CD4-positive, alpha-beta T cell treated with Interleukin-6 at 100 ng/mL for 8 hours (primary cell): ENCODE measurements around the gene GPR31.
"Not testable (repeated sequence)": the region's sequence is repeated elsewhere in the genome, so short reads cannot be mapped to it uniquely, and the experiment has no call there.

Source experiments
- DNase-seq: peaks from one replicate; pipeline ENCODE4 v3.0.0-alpha.2; 2020; ENCODE audit warnings: mixed read lengths, low spot score

Gene GPR31

DNA sequence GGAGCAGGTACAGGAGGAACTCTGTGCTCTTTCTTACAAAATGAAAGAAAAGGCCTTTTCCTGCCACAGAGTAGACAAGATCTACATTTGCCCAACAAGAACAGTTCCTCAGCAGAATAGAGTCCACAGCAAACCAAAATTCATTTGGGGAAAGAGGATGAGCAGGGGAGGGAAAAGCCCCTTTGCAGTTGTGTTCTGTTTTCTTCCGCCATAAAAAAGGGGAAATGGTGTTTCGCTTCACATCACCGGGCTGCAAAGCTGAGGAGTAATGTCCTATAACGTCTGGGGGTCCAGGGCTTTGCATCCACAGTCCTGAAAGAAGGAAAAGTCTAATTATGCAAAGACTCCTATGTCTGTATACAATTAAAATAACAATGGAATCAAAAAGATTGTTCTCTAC is at the start of gene GPR31:
TSS of gene GPR31 (minus strand) at position 118 of the 400 bp plus-strand sequence. CDS start 149 bp downstream, outside the sequence.
- no peak for DNase-seq

DNA sequence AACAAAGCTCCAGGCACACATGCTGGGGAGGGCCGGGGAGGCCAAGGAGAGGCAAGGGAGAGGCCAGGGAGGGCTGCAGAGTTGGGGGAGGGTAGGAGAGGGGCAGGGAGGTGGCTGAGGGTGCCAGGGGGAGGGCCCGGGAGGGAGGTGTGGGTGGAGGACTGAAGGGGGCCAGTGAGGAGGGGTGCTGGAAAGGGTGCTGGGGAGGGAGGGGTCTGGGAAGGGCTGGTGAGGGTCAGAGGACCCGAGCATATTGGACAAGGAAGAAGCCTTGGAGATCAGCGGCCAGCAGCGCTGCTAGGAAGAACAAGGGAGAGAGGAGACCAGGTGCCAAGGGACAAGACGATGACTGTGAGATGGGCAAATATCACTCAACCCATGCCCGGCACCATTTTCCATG is 49.7 kb upstream of the GPR31 start:
- no peak for DNase-seq

- DNase-seq = not testable (repeated sequence)
These were observed 47.5 kb upstream of the GPR31 start for GRCh38 chr6:167205316-167205715.

DNA sequence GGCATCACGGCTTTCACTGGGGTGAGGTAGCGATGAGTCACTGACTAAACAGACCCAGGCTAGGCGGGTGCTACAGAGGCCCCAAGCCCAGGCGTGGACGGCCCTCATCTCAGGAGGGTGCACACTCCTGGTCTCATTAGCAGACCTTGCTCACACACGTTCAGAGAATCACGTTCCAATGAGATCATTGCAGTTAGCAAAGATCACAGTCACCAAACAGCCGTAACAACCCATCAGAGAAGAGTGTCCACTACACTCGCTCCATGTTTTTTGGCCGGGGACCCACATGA is 46.2 kb upstream of the GPR31 start:
- not testable (repeated sequence) for DNase-seq

GRCh38 chr6:167203261-167204058 is 45.7 kb upstream of the GPR31 start:
- DNase-seq = not testable (repeated sequence)

GRCh38 chr6:167202613-167203012 is 44.8 kb upstream of the GPR31 start:
- not testable (repeated sequence) for DNase-seq

DNA sequence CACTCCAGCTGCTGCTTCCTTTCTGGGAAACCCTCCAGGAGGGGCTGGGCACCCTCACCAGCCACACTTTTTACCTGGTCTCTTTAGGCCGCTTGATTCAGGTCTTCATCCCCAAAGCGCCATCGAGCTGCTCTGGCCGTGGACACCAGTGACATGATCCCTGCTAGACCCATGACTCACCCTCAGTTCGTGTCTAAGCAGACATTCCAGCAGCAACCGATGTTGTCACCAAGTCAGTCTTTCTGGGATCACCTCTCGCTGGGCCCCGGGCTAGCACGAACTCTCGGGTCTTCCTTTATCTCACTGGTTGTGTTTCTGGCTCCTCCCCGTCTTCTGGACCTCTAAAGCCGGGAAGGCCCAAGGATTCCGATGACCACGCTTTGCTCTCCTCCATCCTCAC is 43.0 kb upstream of the GPR31 start:
- DNase-seq = no peak

GRCh38 chr6:167195941-167196610 is 38.3 kb upstream of the GPR31 start:
- not testable (repeated sequence) for DNase-seq

DNA sequence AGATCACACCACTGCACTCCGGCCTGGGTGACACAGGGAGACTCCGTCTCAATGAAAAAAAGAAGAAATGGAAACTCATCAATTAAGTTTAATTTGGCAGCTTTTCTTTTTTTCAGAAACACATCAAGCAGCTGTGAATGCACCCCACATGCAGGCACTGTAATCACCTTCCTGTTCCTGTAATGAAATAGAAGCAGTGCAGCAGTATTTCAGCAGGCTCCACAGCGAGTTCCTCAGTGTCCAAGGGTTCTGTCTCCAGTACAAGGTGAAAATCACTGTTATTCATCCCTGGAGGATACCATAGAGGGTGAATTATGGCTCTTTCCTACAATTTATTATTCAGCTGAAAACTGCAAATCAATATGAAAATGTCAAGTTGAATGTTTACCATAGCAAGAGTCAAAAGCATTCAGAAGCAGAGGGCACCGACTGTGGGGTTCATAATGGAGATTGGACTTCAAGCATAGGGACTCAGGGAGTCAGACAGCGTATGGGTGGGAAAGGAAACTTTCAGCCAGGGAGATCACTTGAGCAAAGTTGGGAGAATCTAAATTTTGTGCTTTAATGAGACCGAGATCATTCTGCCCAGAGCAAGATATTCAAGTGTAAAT is 35.8 kb upstream of the GPR31 start:
- not testable (repeated sequence) for DNase-seq

DNA sequence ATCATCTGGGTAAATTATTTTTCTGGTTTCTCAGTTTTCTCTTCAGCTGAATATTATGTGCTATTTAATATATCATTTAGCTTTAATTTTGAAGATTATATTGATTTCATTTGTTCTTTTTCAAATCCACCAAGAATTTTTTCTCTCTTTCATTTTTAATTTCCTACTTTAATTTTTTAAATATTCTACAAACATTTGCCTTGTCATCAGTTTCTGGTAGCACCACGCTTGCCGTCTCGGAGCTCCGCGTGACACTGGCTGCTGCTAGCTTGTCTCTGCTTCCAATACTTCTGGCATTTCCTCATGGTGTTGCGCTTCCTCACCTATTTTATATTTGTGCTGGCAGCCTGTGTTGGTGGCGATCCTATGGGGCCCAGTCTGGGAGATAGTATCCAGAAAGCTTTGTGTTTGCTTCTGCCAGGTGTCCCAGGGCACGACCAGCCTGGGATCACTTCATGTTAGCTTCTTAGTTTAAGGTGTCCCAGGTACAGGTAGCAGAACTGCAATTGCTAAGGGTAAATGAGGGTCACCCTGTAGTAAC is 33.3 kb upstream of the GPR31 start:
- DNase-seq = not testable (repeated sequence)

- DNase-seq = not testable (repeated sequence)
These were observed 29.5 kb upstream of the GPR31 start for GRCh38 chr6:167187275-167187674.

DNA sequence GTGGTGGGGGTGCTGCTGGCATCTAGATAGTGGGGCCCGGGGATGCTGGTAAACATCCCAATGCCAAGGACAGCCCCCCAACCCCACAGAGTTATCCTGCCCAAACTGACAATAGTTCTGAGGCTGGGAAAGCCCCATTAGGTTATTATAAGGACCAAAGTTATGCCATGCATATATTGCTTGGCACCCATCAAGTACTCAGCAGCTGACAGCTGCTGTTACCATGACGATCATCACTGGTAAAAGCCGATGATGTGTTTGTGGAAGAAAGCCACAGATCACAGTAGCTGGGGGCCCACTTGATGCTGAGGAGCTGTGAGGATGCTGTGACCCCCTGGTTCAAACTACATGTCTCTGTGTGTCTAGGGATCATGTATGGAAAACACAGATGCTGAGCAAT is 27.3 kb upstream of the GPR31 start:
- not testable (repeated sequence) for DNase-seq

DNA sequence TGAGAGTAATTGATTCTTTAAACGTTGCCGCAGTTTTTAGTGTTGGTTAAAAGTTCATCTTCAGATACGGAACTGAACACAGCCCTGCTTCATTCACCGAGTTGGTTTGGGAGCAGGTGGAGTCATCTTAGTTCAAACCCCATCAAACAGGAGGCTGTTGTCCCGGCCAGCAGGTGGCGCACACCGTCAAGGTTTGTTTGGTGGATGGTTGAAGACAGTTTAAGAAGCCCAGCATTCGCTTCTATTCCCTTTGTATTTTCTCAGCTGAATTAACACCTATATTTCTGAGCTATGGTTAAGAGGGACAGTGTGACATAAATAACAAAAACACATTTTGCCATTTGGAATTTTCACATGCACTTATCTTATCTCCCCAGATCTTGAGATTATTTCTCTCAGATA is 25.1 kb upstream of the GPR31 start:
- DNase-seq = not testable (repeated sequence)

DNA sequence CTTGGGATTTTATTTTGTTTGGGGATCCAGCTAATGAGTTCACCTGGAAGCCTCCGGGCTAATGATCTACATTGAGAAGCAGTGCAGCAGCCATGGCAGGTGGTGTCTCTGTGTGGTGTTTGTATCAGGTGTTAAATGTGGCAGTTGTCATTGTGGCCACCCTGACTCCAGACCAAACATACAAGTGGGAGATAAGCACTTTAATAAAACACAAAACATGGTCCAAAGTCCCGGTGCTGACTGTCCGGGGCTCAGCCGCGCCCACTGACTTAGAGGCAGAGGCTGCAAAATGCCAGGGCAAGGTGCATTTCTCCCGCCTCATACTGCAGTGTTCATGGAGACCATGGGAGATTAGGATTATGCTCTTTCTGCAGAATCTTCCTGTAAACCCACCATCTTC is 23.6 kb upstream of the GPR31 start:
- not testable (repeated sequence) for DNase-seq

GRCh38 chr6:167180086-167180485 is 22.3 kb upstream of the GPR31 start:
- DNase-seq = not testable (repeated sequence)

DNA sequence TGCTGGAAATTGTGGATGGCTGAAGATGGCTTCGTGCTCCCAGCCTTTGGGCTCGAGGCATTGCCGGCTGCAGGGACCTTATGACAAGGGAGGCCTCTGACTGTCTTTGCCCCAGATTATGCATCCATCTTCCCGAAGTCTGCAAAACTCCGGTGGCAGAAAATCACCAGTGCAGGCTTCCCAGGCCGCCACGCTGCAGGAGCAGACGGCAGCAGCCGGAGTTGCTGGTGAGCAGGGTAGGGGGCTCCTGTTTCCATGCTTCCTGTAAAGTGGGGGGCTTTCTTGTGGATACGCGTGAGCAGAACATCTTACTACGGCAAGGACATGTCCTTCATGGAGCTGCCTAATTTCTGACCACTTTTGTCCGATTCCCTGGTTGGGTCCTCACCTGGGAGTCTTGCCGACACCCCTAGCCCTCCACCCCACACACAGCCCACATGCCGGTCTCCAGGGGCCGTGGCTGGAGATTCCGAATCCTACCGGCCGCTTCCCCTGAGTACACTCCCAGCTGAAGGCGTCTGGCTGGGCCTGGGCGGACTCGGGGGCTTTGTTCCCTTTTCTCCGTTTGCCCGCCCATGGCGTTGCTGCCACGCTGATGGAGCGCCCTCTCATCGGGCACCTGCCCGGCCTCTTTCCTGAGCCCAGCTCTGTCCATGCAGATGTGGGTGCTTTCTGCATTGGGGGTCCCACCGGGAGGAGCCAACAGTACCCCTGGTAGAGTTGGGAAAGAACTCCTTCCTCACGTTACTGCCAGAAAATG is 21.3 kb upstream of the GPR31 start:
- not testable (repeated sequence) for DNase-seq

DNA sequence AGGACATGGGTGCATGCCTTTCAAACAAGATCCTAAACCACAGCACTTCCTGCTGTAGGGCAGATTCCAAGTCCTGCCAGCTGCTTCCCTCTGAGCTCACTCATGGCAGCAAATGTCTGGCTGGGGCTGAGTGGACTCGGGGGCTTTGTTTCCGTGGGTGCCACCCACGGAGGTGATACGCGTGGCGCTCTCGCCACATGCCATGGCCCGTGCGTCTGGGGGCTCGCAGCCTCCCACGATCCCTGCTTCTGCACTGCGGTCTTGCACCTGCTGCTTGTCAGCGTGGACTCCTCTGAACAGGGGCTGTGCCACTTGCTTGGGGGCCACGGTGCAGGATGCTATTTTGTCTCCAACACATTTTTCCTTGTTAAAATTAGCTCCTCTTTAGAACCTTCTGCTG is 19.5 kb upstream of the GPR31 start:
- not testable (repeated sequence) for DNase-seq

DNA sequence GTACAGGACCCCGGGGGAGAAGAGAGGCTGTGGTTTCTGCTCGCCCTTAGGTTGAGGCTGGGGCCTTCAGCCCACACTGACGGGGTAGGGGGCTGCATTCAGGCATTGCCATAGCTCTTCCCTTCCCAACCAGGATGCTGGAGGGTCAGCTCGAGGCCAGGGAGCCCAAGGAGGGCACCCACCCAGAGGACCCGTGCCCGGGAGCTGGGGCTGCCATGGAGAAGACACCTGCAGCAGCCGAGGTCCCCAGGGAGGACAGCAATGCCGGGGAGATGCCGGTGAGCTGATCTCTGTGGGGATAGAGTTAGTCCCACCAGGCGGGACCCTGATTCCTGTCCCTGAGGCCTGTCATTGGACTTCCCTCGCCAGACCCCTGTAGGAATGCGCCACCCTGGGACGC is 14.2 kb upstream of the GPR31 start:
- not testable (repeated sequence) for DNase-seq

DNA sequence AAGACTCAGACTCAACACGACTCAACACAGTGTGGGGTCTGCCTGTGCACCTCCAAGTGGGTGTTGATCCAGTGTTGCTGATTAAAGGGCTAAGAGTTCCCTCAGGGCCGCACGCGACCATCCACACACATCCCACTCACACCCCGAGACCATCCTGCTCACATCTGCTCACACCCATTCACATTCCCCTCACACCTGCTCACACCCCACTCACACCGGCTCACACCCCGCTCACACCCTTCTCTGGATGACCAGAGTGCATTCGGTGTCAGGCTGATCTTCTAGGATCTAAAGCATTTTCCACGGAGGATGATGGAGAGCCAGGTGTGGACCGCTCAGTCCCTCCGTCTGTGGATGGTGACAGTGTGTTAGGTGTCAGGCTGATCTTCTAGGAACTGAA is 13.5 kb upstream of the GPR31 start:
- not testable (repeated sequence) for DNase-seq

DNA sequence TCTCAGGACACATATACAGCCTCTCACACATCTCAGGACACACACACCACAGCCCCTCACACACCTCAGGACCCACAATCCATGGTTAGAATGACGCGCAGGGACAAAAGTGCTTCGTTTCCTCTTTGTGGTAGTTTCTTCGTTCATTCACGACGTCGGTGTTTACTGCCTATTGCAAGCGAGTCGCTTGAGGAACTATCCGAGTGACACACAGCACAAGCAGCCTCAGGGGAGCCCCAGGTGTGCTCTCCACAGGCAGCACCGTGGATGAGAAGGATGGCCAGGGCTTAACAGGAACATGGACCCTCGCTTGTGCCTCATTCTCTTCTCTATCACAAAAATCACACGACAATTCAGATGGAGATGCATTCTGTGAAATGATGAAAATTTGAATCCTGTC is 12.1 kb upstream of the GPR31 start:
- DNase-seq = not testable (repeated sequence)

DNA sequence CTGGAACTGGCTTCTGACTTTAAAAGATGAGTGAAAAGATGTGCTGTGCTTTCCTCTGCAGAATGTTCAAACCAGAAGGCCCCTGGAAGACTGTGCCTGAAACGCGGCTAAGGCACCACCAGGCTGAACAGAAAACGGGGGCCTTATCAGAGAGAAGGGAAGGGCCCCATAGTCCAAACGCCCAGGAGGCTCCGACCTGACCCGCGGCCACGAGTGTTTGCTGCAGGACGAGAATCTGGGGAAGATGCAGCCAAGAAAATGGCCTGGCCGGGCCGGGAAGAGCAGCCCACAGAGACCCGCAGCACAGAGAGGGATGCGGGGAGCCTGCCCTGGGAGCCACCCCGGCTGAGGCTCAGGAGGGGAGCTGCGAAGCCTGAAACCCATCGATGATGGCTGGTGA is 10.5 kb upstream of the GPR31 start:
- DNase-seq = not testable (repeated sequence)

GRCh38 chr6:167167699-167168098 is 9.9 kb upstream of the GPR31 start:
- DNase-seq = not testable (repeated sequence)
